ENCODE data around the gene SGCD. TPM values are rescaled to one million over a fixed set of nuclear protein-coding genes. Genes with fewer than 3 reads are reported as not detected.

SGCD gene
- total RNA-seq, 8 experiments from 2014 or later, result 0.29 to 56.2 (median 7.9) TPM

DNA sequence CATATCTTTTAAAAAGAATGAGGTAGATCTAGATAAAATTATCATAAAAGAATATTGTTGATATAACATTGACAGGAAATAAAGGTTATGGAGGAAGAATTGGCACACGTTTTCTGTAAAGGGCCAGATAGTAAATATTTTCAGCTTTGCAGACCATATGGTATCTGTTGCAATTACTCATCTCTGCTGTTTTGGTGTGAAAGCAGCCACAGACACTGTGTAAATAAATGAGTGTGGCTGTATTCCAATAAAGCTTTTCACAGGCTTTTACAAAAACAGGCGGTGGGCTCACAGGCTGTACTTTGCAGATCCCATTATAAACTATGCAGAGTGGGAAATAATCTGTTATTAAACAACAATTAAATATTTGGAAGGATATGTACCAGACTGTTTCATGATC is 87.4 kb downstream of the SGCD start:
- WGBS, 10 experiments, result 0 to 90% (median 35%) methylated on average over 1 to 2 of the region's 2 CpGs
- Histone ChIP-seq H3K4me1 (replicated peaks in 1 of 2) (no peaks in the 10 kb centered on the region), H3K4me3 (no peak overlapping the region), H3K27ac (no peak overlapping the region)
- in situ Hi-C loops (cut with MboI; ENCODE audit: low pct_unique_long_range_greater_than_20kb in 2 of 9, low sequenced_read_pairs in 9 of 9, unreplicated experiment in 9 of 9), result no loop called here
- ATAC-seq (replicated peaks in 6 of 8), result peak in 2 of 8 experiments; percentile 32 to 51

DNA sequence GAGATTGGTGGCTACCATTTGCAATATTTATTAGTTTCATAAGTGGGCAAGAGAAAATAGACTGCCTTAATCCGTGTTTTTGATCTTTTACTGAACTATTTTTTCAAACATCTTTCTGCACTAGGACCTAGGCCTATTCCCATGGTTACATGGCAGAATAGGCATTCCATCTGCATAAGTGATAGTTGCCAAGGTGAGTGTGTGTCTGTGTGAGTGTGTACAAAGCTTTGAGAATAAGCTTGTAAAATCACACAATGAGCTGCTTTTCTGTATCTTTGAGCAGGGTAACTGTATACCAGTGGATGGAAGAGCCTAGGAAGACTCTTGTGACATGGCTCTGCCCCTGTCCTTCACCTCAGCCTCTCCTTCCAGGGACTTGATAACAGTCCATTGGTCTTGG is 92.7 kb downstream of the SGCD start:
- Histone ChIP-seq H3K4me3 (no peak overlapping the region), H3K4me1 (replicated peaks in 1 of 2) (peaks cover 0 to 3% of the 10 kb centered on the region in 2 donors), H3K27ac (no peak overlapping the region)
- in situ Hi-C loops (cut with MboI; ENCODE audit: low pct_unique_long_range_greater_than_20kb in 2 of 9, low sequenced_read_pairs in 9 of 9, unreplicated experiment in 9 of 9), result no loop called here
- 67 to 100% (median 100%) methylated on average over 1 of the region's 1 CpG; no CpG with 5 or more reads in 4 of the 10 experiments for WGBS, 10 experiments
- ATAC-seq (replicated peaks in 6 of 8), result peak in 3 of 8 experiments; percentile 20 to 82 (median 33)

- in situ Hi-C loops (cut with MboI; ENCODE audit: low pct_unique_long_range_greater_than_20kb in 2 of 9, low sequenced_read_pairs in 9 of 9, unreplicated experiment in 9 of 9), result no loop called here
- Histone ChIP-seq H3K27ac (no peak overlapping the region), H3K4me3 (no peak overlapping the region), H3K4me1 (replicated peaks in 1 of 2) (peaks cover 0 to 3% of the 10 kb centered on the region in 2 donors)
- ATAC-seq (replicated peaks in 6 of 8), result peak in 1 of 8 experiments; percentile 41
- 0 to 83% (median 58%) methylated on average over 1 of the region's 1 CpG; no CpG with 5 or more reads in 3 of the 10 experiments for WGBS, 10 experiments
Observed at GRCh38 chr5:156420665-156421064, 93.7 kb downstream of the SGCD start.

GRCh38 chr5:156421798-156422197 is 94.8 kb downstream of the SGCD start:
- WGBS, 10 experiments, result 50 to 100% (median 74%) methylated on average over 1 to 4 of the region's 4 CpGs; no CpG with 5 or more reads in 2 of the 10 experiments
- in situ Hi-C loops (cut with MboI; ENCODE audit: low pct_unique_long_range_greater_than_20kb in 2 of 9, low sequenced_read_pairs in 9 of 9, unreplicated experiment in 9 of 9), result no loop called here
- Histone ChIP-seq H3K27ac (no peak overlapping the region), H3K4me3 (no peak overlapping the region), H3K4me1 (replicated peaks in 1 of 2) (peaks cover 0 to 3% of the 10 kb centered on the region in 2 donors)
- no peak for ATAC-seq (replicated peaks in 6 of 8)

DNA sequence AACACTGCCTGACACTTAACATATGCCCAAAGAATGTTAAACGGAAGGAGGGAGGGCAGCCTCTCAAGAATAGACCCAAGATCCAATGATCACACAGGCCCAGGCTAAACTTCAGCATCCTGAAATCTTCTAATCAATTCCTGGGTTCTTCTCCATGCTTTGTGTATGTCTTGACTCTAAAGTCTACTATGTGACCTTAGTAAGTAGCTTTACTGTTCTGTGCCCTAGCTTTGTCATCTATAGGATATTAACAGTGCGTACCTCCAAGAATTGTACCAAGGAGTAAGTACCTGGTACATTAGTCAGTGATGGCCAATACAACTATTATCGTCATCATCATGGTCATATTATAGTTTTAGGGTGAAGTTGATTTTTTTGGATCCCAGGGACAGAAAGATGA is 96.6 kb downstream of the SGCD start:
- Histone ChIP-seq H3K4me1 (replicated peaks in 1 of 2) (peaks cover 0 to 3% of the 10 kb centered on the region in 2 donors), H3K27ac (no peak overlapping the region), H3K4me3 (no peak overlapping the region)
- in situ Hi-C loops (cut with MboI; ENCODE audit: low pct_unique_long_range_greater_than_20kb in 2 of 9, low sequenced_read_pairs in 9 of 9, unreplicated experiment in 9 of 9), result no loop called here
- no peak for ATAC-seq (replicated peaks in 6 of 8)
- WGBS, 10 experiments, result 50 to 100% (median 73%) methylated on average over 1 to 3 of the region's 3 CpGs; no CpG with 5 or more reads in 1 of the 10 experiments

- in situ Hi-C loops (cut with MboI; ENCODE audit: low pct_unique_long_range_greater_than_20kb in 2 of 9, low sequenced_read_pairs in 9 of 9, unreplicated experiment in 9 of 9), result no loop called here
- WGBS, 10 experiments, result 86 to 100% (median 99%) methylated on average over 1 to 4 of the region's 4 CpGs
- ATAC-seq (replicated peaks in 6 of 8), result no peak
- Histone ChIP-seq H3K27ac (no peak overlapping the region), H3K4me3 (no peak overlapping the region), H3K4me1 (replicated peaks in 1 of 2) (no peaks in the 10 kb centered on the region)
Observed at GRCh38 chr5:156427315-156427714, 100.4 kb downstream of the SGCD start.

DNA sequence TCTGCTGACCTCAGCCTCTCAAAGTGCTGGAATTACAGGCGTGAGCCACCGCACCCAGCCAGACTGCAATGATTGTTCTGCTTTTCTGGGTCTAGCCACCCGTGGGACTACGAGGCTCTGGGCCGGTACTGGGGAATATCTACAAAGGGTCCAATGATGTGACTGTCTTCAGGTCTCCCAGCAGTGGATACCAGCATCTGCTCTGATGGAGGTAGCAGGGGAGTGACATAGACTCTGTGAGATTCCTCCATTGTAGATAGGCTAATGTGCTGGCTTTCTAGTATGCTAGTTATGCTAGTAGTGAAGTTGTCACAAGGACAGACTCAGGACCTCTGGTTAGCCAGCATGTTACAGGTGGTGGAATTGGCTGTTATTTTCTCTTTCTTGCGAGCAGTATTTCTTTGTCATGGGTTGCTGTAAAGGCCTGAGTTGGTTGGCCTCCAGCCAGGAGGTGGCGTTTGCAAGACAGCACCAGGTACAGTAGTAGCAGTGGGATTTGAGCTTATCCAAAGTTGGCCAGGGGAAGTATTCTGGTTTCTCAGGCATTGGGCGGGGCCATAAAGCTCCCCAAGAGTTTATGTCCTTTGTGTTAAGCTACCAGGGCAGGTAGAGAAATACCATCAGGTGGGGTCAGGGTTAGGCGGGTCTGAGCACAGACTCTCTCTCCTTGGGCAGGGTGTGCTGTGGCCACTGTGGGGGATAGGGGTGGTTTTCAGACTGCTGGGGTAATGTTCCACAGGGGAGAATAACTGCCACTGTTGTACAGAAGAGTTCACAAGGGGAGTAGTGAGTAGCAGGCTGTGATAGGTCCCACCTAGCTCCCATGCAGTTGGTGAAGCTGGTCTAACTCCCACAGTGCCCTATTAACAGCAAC is 105.2 kb downstream of the SGCD start:
- peaks cover 0 to 5% of the 10 kb centered on the region in 2 donors for H3K4me1 ChIP-seq (replicated peaks in 1 of 2)
- WGBS, 10 experiments, result 86 to 100% (median 98%) methylated on average over 1 to 8 of the region's 9 CpGs; no CpG with 5 or more reads in 2 of the 10 experiments
- H3K4me3 ChIP-seq, result no peak overlapping the region
- H3K27ac ChIP-seq, result no peak overlapping the region
- in situ Hi-C loops (cut with MboI; ENCODE audit: low pct_unique_long_range_greater_than_20kb in 2 of 9, low sequenced_read_pairs in 9 of 9, unreplicated experiment in 9 of 9), result no loop called here
- no peak for ATAC-seq (replicated peaks in 6 of 8)

DNA sequence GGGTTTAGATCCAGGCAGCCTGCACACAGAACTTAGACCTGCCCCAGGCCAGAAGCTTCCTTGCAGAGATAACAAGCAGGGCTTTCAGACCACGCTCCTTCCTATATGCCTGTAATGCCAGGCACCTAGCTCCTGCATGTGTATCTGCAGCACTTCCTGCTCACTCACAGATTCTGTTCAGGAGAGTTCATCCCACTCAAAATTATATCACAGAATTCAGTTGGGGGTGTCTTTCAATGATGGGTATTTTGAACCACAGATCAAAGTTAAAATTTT is 105.8 kb downstream of the SGCD start:
- WGBS, 10 experiments, result 100% methylated on average over 1 of the region's 1 CpG; no CpG with 5 or more reads in 8 of the 10 experiments

GRCh38 chr5:156434471-156434870 is 107.5 kb downstream of the SGCD start:
- ATAC-seq (replicated peaks in 6 of 8), result no peak
- WGBS, 10 experiments, result 33 to 100% (median 89%) methylated on average over 1 to 5 of the region's 5 CpGs; no CpG with 5 or more reads in 1 of the 10 experiments

More for the DNA sequence above, 105.8 kb downstream of the SGCD start:
- H3K4me1 ChIP-seq (replicated peaks in 1 of 2), result peaks cover 0 to 5% of the 10 kb centered on the region in 2 donors
- H3K27ac ChIP-seq, result no peak overlapping the region
- ATAC-seq (replicated peaks in 6 of 8), result no peak
- in situ Hi-C loops (cut with MboI; ENCODE audit: low pct_unique_long_range_greater_than_20kb in 2 of 9, low sequenced_read_pairs in 9 of 9, unreplicated experiment in 9 of 9), result no loop called here
- no peak overlapping the region for H3K4me3 ChIP-seq

DNA sequence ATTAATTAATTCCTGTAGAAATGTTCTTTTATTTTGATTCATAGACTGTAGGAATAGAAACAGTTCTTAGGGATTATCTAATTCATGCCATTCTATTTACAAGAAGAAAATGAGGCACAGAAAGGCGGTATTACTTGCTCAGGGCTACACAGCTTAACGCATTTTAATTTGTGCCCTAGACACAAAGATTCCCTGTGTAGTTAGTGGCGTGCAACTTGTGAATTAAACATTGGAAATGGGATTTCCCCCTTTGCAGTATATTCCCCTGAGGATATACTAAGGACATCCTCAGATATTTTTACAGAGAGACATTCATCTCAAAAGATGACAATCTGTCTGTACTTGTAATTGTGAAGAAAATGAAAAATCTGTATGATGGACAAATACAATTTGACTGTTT is 108.1 kb downstream of the SGCD start:
- peak in 1 of 8 experiments; percentile 25 for ATAC-seq (replicated peaks in 6 of 8)
- WGBS, 10 experiments, result 62 to 100% (median 94%) methylated on average over 1 to 3 of the region's 3 CpGs; no CpG with 5 or more reads in 2 of the 10 experiments
- peaks cover 0 to 5% of the 10 kb centered on the region in 2 donors for H3K4me1 ChIP-seq (replicated peaks in 1 of 2)
- no peak overlapping the region for H3K27ac ChIP-seq
- in situ Hi-C loops (cut with MboI; ENCODE audit: low pct_unique_long_range_greater_than_20kb in 2 of 9, low sequenced_read_pairs in 9 of 9, unreplicated experiment in 9 of 9), result no loop called here
- H3K4me3 ChIP-seq, result no peak overlapping the region

More at GRCh38 chr5:156434471-156434870, 107.5 kb downstream of the SGCD start:
- peaks cover 0 to 5% of the 10 kb centered on the region in 2 donors for H3K4me1 ChIP-seq (replicated peaks in 1 of 2)
- H3K4me3 ChIP-seq, result no peak overlapping the region
- H3K27ac ChIP-seq, result no peak overlapping the region
- in situ Hi-C loops (cut with MboI; ENCODE audit: low pct_unique_long_range_greater_than_20kb in 2 of 9, low sequenced_read_pairs in 9 of 9, unreplicated experiment in 9 of 9), result no loop called here

DNA sequence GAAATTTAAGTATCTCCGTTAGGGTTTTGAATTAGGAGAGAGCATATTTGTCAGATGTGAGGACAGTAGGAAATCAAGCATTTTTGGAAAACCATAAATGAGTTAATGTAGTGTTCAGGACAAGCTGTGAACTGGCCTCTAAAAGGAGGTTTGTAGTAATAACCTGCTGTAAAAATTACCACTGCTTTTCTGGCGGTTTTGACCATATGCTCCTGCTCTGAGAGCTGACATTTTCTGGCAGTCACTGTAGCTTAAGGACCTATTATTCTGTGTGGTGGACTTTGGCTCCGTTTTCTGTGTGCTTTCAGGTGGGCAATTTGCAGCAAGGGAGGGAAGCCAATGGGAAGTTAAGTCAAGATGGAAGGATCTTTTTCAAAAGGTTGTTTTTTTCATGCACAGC is 111.1 kb downstream of the SGCD start:
- no peak overlapping the region for H3K27ac ChIP-seq
- WGBS, 10 experiments, result 38 to 100% (median 68%) methylated on average over 1 to 3 of the region's 3 CpGs; no CpG with 5 or more reads in 2 of the 10 experiments
- H3K4me1 ChIP-seq (replicated peaks in 1 of 2), result peaks cover 0 to 5% of the 10 kb centered on the region in 2 donors
- H3K4me3 ChIP-seq, result no peak overlapping the region
- ATAC-seq (replicated peaks in 6 of 8), result no peak
- in situ Hi-C loops (cut with MboI; ENCODE audit: low pct_unique_long_range_greater_than_20kb in 2 of 9, low sequenced_read_pairs in 9 of 9, unreplicated experiment in 9 of 9), result no loop called here

- H3K27ac ChIP-seq, result no peak overlapping the region
Observed at GRCh38 chr5:156444753-156445291, 117.9 kb downstream of the SGCD start.

GRCh38 chr5:156446526-156446925 is 119.6 kb downstream of the SGCD start:
- Histone ChIP-seq H3K4me3 (no peak overlapping the region), H3K27ac (no peak overlapping the region), H3K4me1 (replicated peaks in 1 of 2) (peaks cover 0 to 29% of the 10 kb centered on the region in 2 donors)
- ATAC-seq (replicated peaks in 6 of 8), result peak in 2 of 8 experiments; percentile 10 to 54
- 14 to 94% (median 40%) methylated on average over 1 to 4 of the region's 4 CpGs for WGBS, 10 experiments
- in situ Hi-C loops (cut with MboI; ENCODE audit: low pct_unique_long_range_greater_than_20kb in 2 of 9, low sequenced_read_pairs in 9 of 9, unreplicated experiment in 9 of 9), result no loop called here

More at GRCh38 chr5:156444753-156445291, 117.9 kb downstream of the SGCD start:
- Histone ChIP-seq H3K4me3 (no peak overlapping the region), H3K4me1 (replicated peaks in 1 of 2) (peaks cover 0 to 18% of the 10 kb centered on the region in 2 donors)
- ATAC-seq (replicated peaks in 6 of 8), result peak in 1 of 8 experiments; percentile 70
- in situ Hi-C loops (cut with MboI; ENCODE audit: low pct_unique_long_range_greater_than_20kb in 2 of 9, low sequenced_read_pairs in 9 of 9, unreplicated experiment in 9 of 9), result no loop called here
- WGBS, 10 experiments, result 40 to 100% (median 79%) methylated on average over 1 to 3 of the region's 3 CpGs

Data from motor neuron (in vitro differentiated cells).